Globus pallidus (tissue), 1 donor: ENCODE data around the gene IFNA8.
"Not testable (repeated sequence)": the region's sequence is repeated elsewhere in the genome, so short reads cannot be mapped to it uniquely, and the experiment has no call there.

Source experiments
- DNase-seq: peaks from one replicate; pipeline ENCODE4 v3.0.0-alpha.2; 2015; ENCODE audit warnings: low spot score

IFNA8 gene

GRCh38 chr9:21428235-21428634 is 19.3 kb downstream of the IFNA8 start:
- DNase-seq = no peak

DNA sequence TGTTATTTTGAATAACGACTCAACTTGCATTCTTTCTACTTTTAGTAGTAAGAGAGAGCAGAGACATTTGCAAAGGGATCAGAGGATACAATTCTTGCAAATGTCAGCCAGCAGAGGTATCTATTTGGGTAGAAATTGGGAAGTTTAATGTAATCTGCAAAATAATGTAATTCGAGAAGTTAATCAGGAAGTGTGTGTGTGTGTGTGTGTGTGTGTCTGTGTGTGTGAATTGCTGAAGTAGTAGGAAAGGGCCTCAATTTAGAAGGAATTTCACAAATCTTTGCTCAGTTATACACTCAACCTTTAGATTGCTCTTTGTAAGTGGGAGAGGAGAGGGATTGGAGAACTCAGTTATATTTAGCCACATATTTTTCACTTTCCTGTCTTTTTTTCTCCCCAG is 20.3 kb downstream of the IFNA8 start:
- no peak for DNase-seq

DNA sequence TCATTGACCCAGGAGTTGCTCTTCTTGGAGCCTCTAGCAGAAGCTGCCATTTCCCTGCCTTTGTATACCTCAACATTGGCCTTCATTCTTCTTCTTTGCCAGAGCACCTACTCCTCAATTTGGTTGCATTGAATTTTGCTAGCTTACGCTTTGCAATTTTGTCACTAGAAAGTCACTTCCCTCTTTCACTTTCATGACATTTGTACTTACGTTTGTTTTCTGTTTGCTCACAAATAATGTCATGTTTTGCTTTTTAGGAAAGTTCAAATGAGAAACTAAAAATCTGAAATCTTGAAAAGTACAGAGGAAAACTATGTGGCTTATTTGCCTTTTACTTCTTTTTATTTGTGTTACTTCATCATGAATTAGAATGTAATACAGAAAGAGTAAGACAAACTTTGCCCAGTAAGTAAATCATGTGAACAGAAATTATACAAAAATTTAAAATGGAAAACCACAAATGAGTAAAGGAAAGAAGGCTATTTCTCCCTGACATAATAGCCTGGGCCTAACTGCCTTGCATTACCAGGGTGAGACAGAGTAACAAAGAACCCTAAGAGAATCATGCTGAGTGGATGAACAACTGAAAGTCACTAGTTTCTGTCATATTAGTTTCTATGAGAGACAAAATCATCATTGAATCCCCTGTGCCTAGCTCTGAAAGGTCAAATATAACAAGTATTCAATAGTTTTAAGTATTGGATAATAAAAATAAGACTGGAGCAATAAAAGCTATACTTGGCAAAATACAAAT is 23.9 kb downstream of the IFNA8 start:
- peak; percentile 30 for DNase-seq

DNA sequence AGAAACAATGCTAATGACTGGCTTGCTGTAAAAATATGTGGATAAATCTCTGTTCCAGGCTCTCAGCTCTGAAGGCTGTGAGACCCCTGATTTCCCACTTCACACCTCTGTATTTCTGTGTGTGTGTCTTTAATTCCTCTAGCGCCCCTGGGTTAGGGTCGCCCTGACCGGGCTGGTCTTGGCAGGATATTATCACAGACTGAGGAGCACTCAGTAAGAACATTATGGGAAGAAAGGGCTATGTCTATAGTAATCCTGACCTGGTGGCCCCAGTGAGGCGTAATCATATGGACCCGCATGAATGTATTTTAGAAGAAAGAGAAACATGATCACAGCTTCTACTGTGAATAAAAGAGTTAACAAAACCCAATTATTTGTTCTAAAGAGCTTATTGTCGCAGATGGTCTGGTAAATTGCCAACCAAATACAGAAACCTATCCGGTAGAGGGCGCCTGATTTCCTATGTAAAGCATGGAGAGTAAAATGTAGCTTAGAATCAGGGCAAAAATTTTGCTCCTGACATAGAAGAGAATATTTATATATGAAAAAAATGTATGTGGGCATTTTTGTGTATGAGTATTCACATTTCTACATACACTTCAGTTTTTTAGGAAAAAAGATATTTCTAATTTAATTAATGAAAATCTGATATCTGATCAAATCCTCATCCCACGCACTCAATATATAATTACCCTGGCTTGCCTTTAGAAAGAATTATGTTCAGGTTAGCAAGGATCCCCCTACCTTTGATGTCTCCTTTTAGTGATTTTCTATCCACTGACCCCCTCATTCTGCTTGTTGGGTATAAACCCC is 25.5 kb downstream of the IFNA8 start:
- DNase-seq = peak; percentile 78

DNA sequence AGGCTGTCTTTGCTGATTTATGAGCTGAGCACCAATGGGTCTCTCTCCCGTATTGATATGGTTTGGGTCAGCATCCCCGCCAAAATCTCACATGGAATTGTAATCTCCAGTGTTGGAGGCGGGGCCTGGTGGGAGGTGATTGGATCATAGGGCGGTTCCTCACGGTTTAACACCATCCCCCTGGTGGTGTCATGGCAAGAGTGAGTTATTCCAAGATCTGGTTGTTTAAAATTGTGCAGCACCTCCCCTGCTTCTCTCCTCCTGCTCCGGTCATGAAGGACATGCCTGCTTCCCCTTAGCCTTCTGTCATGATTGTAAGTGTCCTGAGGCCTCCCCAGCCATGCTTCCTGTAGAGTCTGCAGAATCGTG is 26.1 kb downstream of the IFNA8 start:
- not testable (repeated sequence) for DNase-seq

DNA sequence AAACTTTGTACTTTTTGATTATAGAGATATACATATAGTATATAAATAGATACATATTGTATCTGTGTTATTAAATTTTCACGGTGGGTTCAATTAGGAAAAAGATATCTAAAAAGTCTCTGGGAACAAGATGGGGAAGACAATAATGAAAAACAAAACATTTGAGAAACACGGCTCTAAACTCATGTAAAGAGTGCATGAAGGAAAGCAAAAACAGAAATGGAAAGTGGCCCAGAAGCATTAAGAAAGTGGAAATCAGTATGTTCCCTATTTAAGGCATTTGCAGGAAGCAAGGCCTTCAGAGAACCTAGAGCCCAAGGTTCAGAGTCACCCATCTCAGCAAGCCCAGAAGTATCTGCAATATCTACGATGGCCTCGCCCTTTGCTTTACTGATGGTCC is 31.2 kb downstream of the IFNA8 start, which contains the start of gene IFNA1:
IFNA1 (plus strand) TSS at position 301 of the 400 bp plus-strand sequence; CDS start at position 370, 69 bp downstream.
- no peak for DNase-seq

GRCh38 chr9:21443849-21444625 is 35.1 kb downstream of the IFNA8 start:
- DNase-seq = no peak

DNA sequence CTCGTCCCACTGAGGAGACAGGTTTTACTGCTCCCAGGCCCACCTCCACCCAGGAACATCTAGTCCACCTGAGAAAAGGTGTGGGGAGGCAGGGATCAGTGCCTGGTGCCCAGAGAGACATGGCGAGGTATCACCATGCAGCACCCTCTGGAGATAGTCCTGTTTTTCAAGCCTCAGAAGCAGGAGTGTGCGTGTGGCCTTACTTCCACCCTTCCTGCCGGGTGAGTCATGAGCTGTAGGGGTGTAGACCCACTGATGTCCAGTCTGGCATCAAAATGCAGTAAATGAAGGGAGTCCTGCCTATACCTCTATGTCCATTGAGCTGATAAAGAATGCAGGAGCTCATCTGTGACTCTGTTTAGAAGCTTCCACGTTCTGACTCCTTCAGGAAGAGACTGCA is 40.4 kb downstream of the IFNA8 start:
- not testable (repeated sequence) for DNase-seq

GRCh38 chr9:21450733-21451394 is 41.9 kb downstream of the IFNA8 start:
- DNase-seq = no peak

DNA sequence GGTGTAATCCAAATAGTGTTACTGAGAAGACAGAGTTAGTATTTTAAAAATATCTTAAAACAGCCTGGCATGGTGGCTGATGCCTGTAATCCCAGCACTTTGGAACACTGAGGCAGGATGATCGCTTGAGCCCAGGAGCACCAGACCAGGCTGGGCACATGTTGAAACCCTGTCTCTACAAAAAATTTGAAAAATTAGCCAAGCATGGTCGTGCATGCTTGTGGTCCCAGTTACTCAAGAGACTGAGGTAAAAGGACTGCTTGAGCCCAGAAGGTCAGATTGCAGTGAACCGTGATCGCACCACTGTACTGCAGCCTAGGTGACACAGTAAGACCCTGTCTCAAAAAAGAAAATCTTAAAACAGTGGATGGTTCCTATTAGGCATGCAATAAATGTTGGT is 43.8 kb downstream of the IFNA8 start:
- no peak for DNase-seq

DNA sequence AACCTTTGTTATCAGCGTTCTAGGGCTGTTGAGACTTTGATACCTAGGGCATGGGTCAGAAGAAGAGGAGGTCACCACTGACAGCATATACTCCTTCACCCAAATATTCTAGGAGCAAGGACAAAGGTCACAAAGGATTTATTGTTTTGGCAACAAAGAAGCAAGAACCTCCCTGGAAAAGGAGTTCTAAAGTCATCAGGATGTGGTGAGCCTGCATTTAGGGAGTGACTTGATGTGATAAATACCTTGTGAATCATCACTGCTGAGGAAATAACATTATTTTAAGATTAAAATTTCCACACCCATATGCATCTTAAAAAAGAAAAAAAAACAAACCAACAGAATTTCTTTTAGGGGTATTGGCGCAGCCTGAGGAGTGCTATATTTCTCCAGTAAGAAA is 45.2 kb downstream of the IFNA8 start:
- DNase-seq = no peak

GRCh38 chr9:21455320-21455719 is 46.4 kb downstream of the IFNA8 start:
- peak; percentile 50 for DNase-seq
